Stimulated activated memory B cell treated with anti-CD40 and anti-IgM and Interleukin-4, amounts not matched to agents 10 μg/mL and 1 μg/mL and 100 μg/mL, for 72 hours (primary cell): ENCODE results near the gene EPB42.
"Not testable (repeated sequence)": the region's sequence is repeated elsewhere in the genome, so short reads cannot be mapped to it uniquely, and the experiment has no call there.

Experiments
- ATAC-seq: fragments of 150-1000 bp; cut with Tn5 transposase; 2 replicates; pipeline ENCODE4 v1.10.0; 2021
- H3K27ac Mint-ChIP-seq: one replicate; pipeline ENCODE4 v1.8.0; 2022; ENCODE audit warnings: mild to moderate bottlenecking, mixed read lengths
- H3K27me3 Mint-ChIP-seq: one replicate; pipeline ENCODE4 v1.8.0; 2022; ENCODE audit warnings: mixed read lengths
- H3K36me3 Mint-ChIP-seq: one replicate; pipeline ENCODE4 v1.8.0; 2022; ENCODE audit warnings: mixed read lengths
- H3K4me1 Mint-ChIP-seq: one replicate; pipeline ENCODE4 v1.8.0; 2022; ENCODE audit warnings: mixed read lengths
- H3K4me3 Mint-ChIP-seq: one replicate; pipeline ENCODE4 v1.8.0; 2022; ENCODE audit warnings: mild to moderate bottlenecking, moderate library complexity, mixed read lengths
- H3K9me3 Mint-ChIP-seq: one replicate; pipeline ENCODE4 v1.8.0; 2022; ENCODE audit warnings: mixed read lengths

Gene EPB42

GRCh38 chr15:43226436-43227305, 5.9 kb upstream of the EPB42 start:
- no peak for ATAC-seq
- H3K4me3 Mint-ChIP-seq, result no peak overlapping the region
- peaks cover 7% of the 10 kb centered on the region for H3K4me1 Mint-ChIP-seq

DNA sequence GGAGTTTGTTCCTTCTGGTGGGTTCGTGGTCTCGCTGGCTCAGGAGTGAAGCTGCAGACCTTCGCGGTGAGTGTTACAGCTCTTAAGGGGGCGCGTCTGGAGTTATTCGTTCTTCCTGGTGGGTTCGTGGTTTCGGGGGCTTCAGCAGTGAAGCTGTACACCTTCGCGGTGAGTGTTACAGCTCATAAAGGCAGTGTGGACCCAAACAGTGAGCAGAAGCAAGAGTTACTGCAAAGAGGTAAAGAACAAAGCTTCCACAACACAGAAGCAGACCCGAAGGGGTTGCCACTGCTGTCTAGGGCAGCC, 5.1 kb upstream of the EPB42 start:
- not testable (repeated sequence) for ATAC-seq, H3K4me3 Mint-ChIP-seq, H3K36me3 Mint-ChIP-seq, H3K27ac Mint-ChIP-seq, H3K9me3 Mint-ChIP-seq, H3K4me1 Mint-ChIP-seq, H3K27me3 Mint-ChIP-seq

More at GRCh38 chr15:43226436-43227305, 5.9 kb upstream of the EPB42 start:
- no peak overlapping the region for H3K27ac Mint-ChIP-seq
- H3K27me3 Mint-ChIP-seq, result no peaks in the 10 kb centered on the region
- no peaks in the 10 kb centered on the region for H3K9me3 Mint-ChIP-seq
- H3K36me3 Mint-ChIP-seq, result no peaks in the 10 kb centered on the region

- peaks cover 7% of the 10 kb centered on the region for H3K4me1 Mint-ChIP-seq
- H3K36me3 Mint-ChIP-seq, result no peaks in the 10 kb centered on the region
- no peaks in the 10 kb centered on the region for H3K9me3 Mint-ChIP-seq
- no peak overlapping the region for H3K27ac Mint-ChIP-seq
- H3K4me3 Mint-ChIP-seq, result no peak overlapping the region
- peaks cover 10% of the 10 kb centered on the region for H3K27me3 Mint-ChIP-seq
- ATAC-seq, result peak; percentile 90
Observed at GRCh38 chr15:43225201-43225949, 4.6 kb upstream of the EPB42 start.

DNA sequence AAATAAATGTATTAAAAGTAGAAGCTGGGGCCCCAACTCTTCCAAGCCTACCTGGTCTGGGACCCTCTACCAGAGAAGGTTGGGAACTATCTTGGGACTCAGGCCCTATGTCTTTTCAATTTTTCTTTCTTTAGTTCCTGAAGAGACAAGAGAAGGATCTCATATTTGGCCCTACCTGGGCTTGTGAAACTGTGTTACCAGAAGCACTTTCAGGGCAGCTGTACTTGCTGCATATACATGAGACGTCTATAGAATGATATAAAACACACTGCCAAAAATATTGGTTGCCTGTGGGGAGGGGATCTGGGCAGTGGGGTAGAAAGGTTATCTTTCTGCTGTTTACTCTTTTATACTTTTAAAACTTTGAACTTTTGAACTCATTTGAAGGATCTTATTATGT, 604 bp upstream of the EPB42 start:
- peaks cover 7% of the 10 kb centered on the region for H3K4me1 Mint-ChIP-seq
- no peaks in the 10 kb centered on the region for H3K9me3 Mint-ChIP-seq
- no peak for ATAC-seq
- no peak overlapping the region for H3K27ac Mint-ChIP-seq
- H3K27me3 Mint-ChIP-seq, result peaks cover 17% of the 10 kb centered on the region
- no peak overlapping the region for H3K4me3 Mint-ChIP-seq
- no peaks in the 10 kb centered on the region for H3K36me3 Mint-ChIP-seq

DNA sequence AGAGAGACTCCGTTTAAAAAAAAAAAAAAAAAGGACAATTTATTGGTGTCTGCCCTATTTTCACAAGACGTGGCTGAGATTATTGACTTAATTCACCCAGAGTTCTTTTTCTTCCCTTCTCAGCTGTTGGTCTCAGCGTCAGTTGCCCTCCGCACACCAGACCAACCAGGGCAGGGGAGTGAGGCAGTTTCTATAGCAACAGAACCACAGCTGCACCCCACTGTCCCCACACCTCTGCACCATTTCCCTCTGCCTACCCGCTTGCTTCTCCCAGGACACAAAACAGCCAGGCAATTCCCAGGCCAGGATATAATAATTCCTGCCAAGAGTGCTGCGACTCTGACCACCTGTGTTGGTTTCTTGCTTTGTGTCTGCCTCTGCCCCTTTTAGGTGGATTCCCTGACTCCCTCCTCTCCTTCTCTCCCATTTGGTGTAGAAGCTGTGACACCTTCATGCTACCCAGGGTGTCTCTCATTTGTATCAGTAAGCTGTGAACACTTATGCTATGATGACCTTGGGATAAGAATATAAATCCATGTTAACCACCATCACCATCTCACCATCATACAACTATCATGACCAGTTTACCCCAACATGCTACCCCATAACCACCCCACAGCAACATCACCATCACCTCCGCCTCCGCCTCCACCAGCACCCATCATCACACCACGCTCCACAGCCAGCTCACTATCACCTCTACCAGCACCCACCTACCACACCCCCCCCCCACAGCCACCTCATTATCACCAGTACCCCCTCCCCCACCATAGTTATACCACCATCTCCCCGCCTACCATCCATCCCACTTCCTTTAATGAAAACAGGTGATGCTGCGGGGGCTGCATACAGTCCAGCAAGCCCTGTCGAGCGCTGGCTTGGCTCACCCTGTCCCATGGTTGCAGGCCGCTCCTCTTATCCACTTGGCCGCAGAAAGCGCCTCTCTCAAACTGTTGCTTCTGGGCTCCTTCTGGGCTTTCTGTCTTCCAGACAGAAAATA, 589 bp downstream of the EPB42 start:
- Mint-ChIP-seq H3K4me1 (peaks cover under 1% of the 10 kb centered on the region), H3K27ac (no peak overlapping the region), H3K9me3 (no peaks in the 10 kb centered on the region), H3K27me3 (peaks cover 17% of the 10 kb centered on the region), H3K4me3 (no peak overlapping the region), H3K36me3 (no peaks in the 10 kb centered on the region)
- no peak for ATAC-seq

- peaks cover 17% of the 10 kb centered on the region for H3K27me3 Mint-ChIP-seq
- H3K36me3 Mint-ChIP-seq, result no peaks in the 10 kb centered on the region
- H3K4me3 Mint-ChIP-seq, result no peak overlapping the region
- H3K27ac Mint-ChIP-seq, result no peak overlapping the region
- H3K9me3 Mint-ChIP-seq, result no peaks in the 10 kb centered on the region
- ATAC-seq, result no peak
- no peaks in the 10 kb centered on the region for H3K4me1 Mint-ChIP-seq
Observed at GRCh38 chr15:43218908-43219706, 1.7 kb downstream of the EPB42 start.

DNA sequence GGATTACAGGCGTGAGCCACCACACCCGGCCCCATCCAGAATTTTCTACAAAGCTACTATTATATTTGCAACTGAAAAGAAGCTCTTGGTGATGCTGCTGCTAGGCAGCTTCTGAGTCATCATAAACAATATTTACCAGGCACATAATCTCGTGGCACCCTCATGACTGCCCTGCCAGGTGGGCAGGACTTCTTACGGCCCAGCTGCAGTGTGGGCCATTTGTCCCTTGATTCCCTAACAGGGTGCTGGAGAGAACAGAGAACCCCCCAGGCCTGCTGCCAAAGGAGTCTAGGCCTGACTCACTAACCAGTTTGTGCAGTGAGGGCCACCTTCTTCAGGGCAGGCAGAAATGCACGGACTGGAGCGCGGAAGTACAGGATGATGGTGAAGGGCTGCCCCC, 4.9 kb downstream of the EPB42 start:
- no peak for ATAC-seq
- H3K4me1 Mint-ChIP-seq, result no peaks in the 10 kb centered on the region
- peaks cover 16% of the 10 kb centered on the region for H3K27me3 Mint-ChIP-seq
- H3K27ac Mint-ChIP-seq, result no peak overlapping the region
- H3K4me3 Mint-ChIP-seq, result no peak overlapping the region
- H3K9me3 Mint-ChIP-seq, result no peaks in the 10 kb centered on the region
- no peaks in the 10 kb centered on the region for H3K36me3 Mint-ChIP-seq

- Mint-ChIP-seq H3K27ac (no peak overlapping the region), H3K36me3 (no peaks in the 10 kb centered on the region), H3K4me3 (no peak overlapping the region), H3K4me1 (no peaks in the 10 kb centered on the region), H3K9me3 (no peaks in the 10 kb centered on the region), H3K27me3 (peaks cover 16% of the 10 kb centered on the region)
- ATAC-seq, result no peak
Observed at GRCh38 chr15:43214592-43215295, 6.1 kb downstream of the EPB42 start.

DNA sequence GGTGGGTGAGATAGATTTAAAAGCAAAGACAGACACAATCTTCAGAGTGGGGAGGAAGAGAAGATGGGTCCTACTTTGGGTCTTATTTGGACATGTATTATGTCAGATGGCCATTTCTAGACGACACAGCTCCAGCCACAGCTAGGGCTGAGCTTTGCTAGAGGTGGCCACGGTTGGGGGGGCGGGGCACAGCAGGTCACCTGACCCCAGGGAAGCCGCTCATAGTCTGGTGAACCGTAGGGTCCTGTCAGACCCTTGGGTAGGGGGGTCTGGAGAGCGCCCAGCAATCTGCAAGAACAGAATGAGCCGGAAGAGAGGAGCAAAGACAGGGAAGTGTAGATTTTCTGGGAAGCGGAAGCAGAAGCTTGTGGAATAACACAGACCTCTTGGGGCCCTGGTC, 6.6 kb downstream of the EPB42 start:
- H3K27ac Mint-ChIP-seq, result no peak overlapping the region

DNA sequence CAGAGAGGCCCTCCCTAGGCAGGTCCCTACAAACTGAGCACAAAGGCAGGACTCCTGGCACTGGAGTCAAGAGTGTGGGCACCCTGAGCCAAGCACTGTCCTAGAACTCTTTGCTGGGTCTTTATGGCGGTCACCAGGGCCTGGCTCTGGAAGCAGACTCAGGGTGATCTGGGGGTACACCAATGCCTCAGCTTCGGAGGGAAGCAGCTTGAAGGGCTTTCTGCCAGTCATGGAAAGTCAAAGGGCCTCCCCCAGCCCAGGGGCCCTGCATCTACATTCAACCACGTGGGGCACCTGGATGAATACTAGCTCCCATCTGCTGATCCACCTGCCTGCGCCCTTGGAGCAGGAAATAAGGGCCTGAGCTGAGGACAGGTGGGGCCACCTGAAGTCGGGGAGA, 7.4 kb downstream of the EPB42 start:
- H3K27me3 Mint-ChIP-seq, result peaks cover 28% of the 10 kb centered on the region
- no peak overlapping the region for H3K4me3 Mint-ChIP-seq
- H3K4me1 Mint-ChIP-seq, result no peaks in the 10 kb centered on the region
- no peak for ATAC-seq
- H3K36me3 Mint-ChIP-seq, result no peaks in the 10 kb centered on the region
- no peaks in the 10 kb centered on the region for H3K9me3 Mint-ChIP-seq
- no peak overlapping the region for H3K27ac Mint-ChIP-seq

More for the DNA sequence above, 6.6 kb downstream of the EPB42 start:
- Mint-ChIP-seq H3K27me3 (peaks cover 21% of the 10 kb centered on the region), H3K36me3 (no peaks in the 10 kb centered on the region), H3K4me1 (no peaks in the 10 kb centered on the region), H3K9me3 (no peaks in the 10 kb centered on the region), H3K4me3 (no peak overlapping the region)
- ATAC-seq, result no peak

GRCh38 chr15:43212951-43213350, 7.9 kb downstream of the EPB42 start:
- H3K27ac Mint-ChIP-seq, result no peak overlapping the region

GRCh38 chr15:43212299-43212698, 8.5 kb downstream of the EPB42 start:
- Mint-ChIP-seq H3K4me1 (no peaks in the 10 kb centered on the region), H3K27ac (no peak overlapping the region), H3K4me3 (no peak overlapping the region), H3K27me3 (peaks cover 36% of the 10 kb centered on the region), H3K36me3 (no peaks in the 10 kb centered on the region), H3K9me3 (no peaks in the 10 kb centered on the region)
- no peak for ATAC-seq

More at GRCh38 chr15:43212951-43213350, 7.9 kb downstream of the EPB42 start:
- H3K4me1 Mint-ChIP-seq, result no peaks in the 10 kb centered on the region
- H3K4me3 Mint-ChIP-seq, result no peak overlapping the region
- no peaks in the 10 kb centered on the region for H3K9me3 Mint-ChIP-seq
- peaks cover 33% of the 10 kb centered on the region for H3K27me3 Mint-ChIP-seq
- ATAC-seq, result no peak
- H3K36me3 Mint-ChIP-seq, result no peaks in the 10 kb centered on the region

- Mint-ChIP-seq H3K27me3 (peaks cover 36% of the 10 kb centered on the region), H3K36me3 (no peaks in the 10 kb centered on the region), H3K4me1 (no peaks in the 10 kb centered on the region), H3K27ac (no peak overlapping the region), H3K4me3 (no peak overlapping the region), H3K9me3 (no peaks in the 10 kb centered on the region)
- ATAC-seq, result no peak
Observed at GRCh38 chr15:43211224-43211735, 9.5 kb downstream of the EPB42 start.

DNA sequence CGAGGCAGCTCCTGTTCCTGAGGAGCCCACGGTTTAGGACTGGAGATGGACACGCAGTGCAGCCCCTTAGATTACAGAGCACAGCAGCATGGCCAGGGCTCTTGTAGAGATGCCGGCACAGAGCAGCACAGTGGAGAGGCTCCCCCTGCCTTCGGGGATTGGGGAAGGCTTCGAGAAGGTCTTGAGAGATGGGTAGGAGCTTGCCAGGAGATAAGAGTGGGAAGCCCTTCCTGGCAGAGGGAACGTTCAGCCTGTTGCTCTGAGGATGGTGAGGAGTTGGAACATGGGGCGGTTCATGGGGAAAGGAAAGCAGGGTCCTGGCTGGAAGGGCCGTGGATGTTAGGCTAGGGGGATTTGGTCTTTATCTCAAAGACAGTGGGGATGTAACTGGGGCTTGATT, 10.0 kb downstream of the EPB42 start:
- no peaks in the 10 kb centered on the region for H3K9me3 Mint-ChIP-seq
- H3K27me3 Mint-ChIP-seq, result peaks cover 36% of the 10 kb centered on the region
- H3K4me1 Mint-ChIP-seq, result no peaks in the 10 kb centered on the region
- no peaks in the 10 kb centered on the region for H3K36me3 Mint-ChIP-seq
- H3K4me3 Mint-ChIP-seq, result no peak overlapping the region
- no peak for ATAC-seq
- no peak overlapping the region for H3K27ac Mint-ChIP-seq
